HL-60 (cell line): ENCODE data around the gene FLACC1.

Experiments
- DNase-seq, 2 experiments: peaks; one replicate each; pipeline ENCODE4 v3.0.0-alpha.2; 2010 to 2020; ENCODE audit warnings: low read depth in 1 of 2, low spot score in 1 of 2
- H3K27ac ChIP-seq: fragments of 250-450 bp; sonication (Bioruptor Pico); replicated peaks from 2 replicates; pipeline ENCODE4 v1.5.1; 2020; ENCODE audit warnings: mild to moderate bottlenecking, moderate library complexity
- H3K27me3 ChIP-seq: fragments of 250-450 bp; sonication (Bioruptor Pico); 2 replicates; pipeline ENCODE4 v1.5.1; 2021; ENCODE audit warnings: mild to moderate bottlenecking, moderate library complexity; ENCODE audit not compliant: insufficient read depth, poor library complexity, severe bottlenecking
- H3K4me3 ChIP-seq: replicated peaks from 2 replicates; pipeline ENCODE4 v1.5.1; 2011; ENCODE audit warnings: mild to moderate bottlenecking, control low read depth, low read length; ENCODE audit not compliant: insufficient read depth
- GABPA ChIP-seq: IDR thresholded peaks from 2 replicates; pipeline ENCODE4 v1.6.1; 2012; ENCODE audit warnings: low read depth
- POLR2AphosphoS5 ChIP-seq: IDR thresholded peaks from 2 replicates; pipeline ENCODE4 v1.6.1; 2012; ENCODE audit warnings: low read depth
- SPI1 ChIP-seq: IDR thresholded peaks from 2 replicates; pipeline ENCODE4 v1.6.1; 2012; ENCODE audit warnings: low read depth, mild to moderate bottlenecking, borderline replicate concordance
- TF ChIP-seq, protein P1 (sequence below): IDR thresholded peaks from 2 replicates; pipeline ENCODE4 v1.6.1; 2012; ENCODE audit warnings: low read depth; ENCODE audit not compliant: insufficient replicate concordance
- TF ChIP-seq, protein P2 (sequence below): IDR thresholded peaks from one replicate; pipeline ENCODE4 v1.5.1; 2011; ENCODE audit warnings: low read length, control low read depth, inconsistent platforms; ENCODE audit not compliant: insufficient read depth

FLACC1 gene

DNA sequence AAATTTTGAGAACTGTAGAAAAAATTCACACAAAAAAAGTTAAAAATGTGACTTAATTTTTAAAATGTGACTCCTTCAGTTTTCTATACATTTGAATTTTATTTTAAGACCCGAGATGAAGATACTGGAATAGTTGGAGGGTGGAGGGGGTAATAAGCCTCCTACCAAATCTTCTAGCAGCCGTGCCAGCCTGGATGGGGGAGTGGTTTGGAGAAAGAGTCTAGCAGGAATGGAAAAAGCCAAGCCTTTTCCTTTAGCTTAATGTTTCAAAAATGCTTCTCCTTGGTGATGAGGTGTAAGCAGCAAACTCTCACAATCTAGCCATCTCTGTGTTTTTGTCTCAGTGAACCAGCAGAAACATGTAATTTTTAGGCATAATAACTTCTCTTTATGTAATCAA, 82.1 kb downstream of the FLACC1 start:
- no peak for DNase-seq

DNA sequence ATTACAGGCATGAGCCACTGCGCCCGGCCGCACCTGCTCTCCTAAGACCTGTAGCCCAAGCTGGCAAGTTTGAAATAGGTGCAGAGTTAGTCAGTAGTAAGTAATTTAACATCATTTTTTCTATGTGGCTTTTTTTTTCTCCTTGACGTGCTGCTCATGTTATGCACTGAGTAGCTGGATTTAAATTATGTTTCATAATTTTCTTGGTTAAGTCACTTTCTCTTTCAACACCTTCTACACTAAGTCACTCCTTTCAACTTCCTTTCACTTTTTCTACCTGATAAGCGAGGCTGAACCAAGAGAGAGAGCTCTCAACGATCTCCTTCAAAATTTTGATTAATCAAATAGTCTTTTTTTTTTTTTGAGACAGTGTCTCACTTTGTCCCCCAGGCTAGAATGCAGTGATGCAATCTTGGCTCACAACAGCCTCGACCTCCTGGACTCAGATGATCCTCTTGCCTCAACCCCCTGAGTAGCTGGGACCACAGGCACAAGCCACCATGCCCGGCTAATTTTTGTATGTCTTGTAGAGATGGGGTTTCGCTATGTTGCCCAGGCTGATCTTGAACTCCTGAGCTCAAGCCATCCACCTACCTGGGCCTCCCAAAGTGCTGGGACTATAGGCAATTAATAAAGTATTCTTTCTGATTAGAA, 83.7 kb downstream of the FLACC1 start:
- TF ChIP-seq, protein P1, sequence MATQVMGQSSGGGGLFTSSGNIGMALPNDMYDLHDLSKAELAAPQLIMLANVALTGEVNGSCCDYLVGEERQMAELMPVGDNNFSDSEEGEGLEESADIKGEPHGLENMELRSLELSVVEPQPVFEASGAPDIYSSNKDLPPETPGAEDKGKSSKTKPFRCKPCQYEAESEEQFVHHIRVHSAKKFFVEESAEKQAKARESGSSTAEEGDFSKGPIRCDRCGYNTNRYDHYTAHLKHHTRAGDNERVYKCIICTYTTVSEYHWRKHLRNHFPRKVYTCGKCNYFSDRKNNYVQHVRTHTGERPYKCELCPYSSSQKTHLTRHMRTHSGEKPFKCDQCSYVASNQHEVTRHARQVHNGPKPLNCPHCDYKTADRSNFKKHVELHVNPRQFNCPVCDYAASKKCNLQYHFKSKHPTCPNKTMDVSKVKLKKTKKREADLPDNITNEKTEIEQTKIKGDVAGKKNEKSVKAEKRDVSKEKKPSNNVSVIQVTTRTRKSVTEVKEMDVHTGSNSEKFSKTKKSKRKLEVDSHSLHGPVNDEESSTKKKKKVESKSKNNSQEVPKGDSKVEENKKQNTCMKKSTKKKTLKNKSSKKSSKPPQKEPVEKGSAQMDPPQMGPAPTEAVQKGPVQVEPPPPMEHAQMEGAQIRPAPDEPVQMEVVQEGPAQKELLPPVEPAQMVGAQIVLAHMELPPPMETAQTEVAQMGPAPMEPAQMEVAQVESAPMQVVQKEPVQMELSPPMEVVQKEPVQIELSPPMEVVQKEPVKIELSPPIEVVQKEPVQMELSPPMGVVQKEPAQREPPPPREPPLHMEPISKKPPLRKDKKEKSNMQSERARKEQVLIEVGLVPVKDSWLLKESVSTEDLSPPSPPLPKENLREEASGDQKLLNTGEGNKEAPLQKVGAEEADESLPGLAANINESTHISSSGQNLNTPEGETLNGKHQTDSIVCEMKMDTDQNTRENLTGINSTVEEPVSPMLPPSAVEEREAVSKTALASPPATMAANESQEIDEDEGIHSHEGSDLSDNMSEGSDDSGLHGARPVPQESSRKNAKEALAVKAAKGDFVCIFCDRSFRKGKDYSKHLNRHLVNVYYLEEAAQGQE, result no peak
- TF ChIP-seq GABPA (no peak), SPI1 (no peak), POLR2AphosphoS5 (no peak)
- TF ChIP-seq, protein P2, sequence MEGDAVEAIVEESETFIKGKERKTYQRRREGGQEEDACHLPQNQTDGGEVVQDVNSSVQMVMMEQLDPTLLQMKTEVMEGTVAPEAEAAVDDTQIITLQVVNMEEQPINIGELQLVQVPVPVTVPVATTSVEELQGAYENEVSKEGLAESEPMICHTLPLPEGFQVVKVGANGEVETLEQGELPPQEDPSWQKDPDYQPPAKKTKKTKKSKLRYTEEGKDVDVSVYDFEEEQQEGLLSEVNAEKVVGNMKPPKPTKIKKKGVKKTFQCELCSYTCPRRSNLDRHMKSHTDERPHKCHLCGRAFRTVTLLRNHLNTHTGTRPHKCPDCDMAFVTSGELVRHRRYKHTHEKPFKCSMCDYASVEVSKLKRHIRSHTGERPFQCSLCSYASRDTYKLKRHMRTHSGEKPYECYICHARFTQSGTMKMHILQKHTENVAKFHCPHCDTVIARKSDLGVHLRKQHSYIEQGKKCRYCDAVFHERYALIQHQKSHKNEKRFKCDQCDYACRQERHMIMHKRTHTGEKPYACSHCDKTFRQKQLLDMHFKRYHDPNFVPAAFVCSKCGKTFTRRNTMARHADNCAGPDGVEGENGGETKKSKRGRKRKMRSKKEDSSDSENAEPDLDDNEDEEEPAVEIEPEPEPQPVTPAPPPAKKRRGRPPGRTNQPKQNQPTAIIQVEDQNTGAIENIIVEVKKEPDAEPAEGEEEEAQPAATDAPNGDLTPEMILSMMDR, result no peak
- DNase-seq, result no peak
- no peak overlapping the region for H3K4me3 ChIP-seq
- peak overlapping the region; percentile 20; the same call in 1 of the 2 replicates for H3K27ac ChIP-seq
- no peaks in the 10 kb centered on the region for H3K27me3 ChIP-seq

More for the DNA sequence above, 82.1 kb downstream of the FLACC1 start:
- Histone ChIP-seq H3K27ac (no peak overlapping the region), H3K27me3 (no peaks in the 10 kb centered on the region), H3K4me3 (no peak overlapping the region)
- TF ChIP-seq, protein P2, result no peak
- TF ChIP-seq, protein P1, result no peak
- TF ChIP-seq POLR2AphosphoS5 (no peak), SPI1 (no peak)

DNA sequence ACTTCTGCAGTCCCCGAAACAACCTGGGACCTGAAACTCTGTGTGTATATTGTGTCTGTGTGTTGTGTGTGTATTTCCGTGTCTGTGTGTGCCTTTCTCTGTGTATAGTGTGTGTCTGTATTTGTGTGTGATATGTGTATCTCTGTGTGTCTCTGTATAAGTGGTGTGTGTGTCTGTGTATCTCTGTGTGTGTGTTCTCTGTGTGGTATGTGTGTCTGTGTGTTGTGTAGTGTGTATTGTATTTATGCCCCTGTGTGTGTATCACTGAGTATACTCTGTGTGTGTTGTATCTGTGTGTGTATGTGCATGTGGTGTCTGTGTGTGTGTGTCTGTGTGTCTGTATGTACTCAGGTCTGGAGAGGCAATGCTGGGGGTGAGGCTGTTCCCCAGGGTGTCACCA, 85.2 kb downstream of the FLACC1 start:
- TF ChIP-seq SPI1, result no peak
- TF ChIP-seq, protein P2, result no peak
- no peak for TF ChIP-seq POLR2AphosphoS5
- TF ChIP-seq, protein P1, result no peak
- no peak for TF ChIP-seq GABPA
- no peak overlapping the region for H3K4me3 ChIP-seq

More for the DNA sequence above, 85.2 kb downstream of the FLACC1 start:
- Histone ChIP-seq H3K27me3 (no peaks in the 10 kb centered on the region), H3K27ac (peak overlapping the region; percentile 14; the same call in 1 of the 2 replicates)
- no peak for DNase-seq
